Measurements from ENCODE around the gene MPP3.
A peak's percentile ranks its signal among the peaks of the same experiment; 100 is the strongest.

Gene MPP3

GRCh38 chr17:43772877-43773648 is 59.9 kb downstream of the MPP3 start:
- DNase-seq (ENCODE audit: low read depth), result no peak

GRCh38 chr17:43771463-43771862 is 61.5 kb downstream of the MPP3 start:
- DNase-seq (ENCODE audit: low read depth), result no peak

- no peak for DNase-seq (ENCODE audit: low read depth)
These were observed 62.0 kb downstream of the MPP3 start for GRCh38 chr17:43770957-43771356.

- DNase-seq (ENCODE audit: low read depth), result no peak
These were observed 63.1 kb downstream of the MPP3 start for GRCh38 chr17:43769859-43770258.

- DNase-seq (ENCODE audit: low read depth), result no peak
These were observed 63.5 kb downstream of the MPP3 start for GRCh38 chr17:43769426-43769825.

GRCh38 chr17:43768943-43769342 is 64.0 kb downstream of the MPP3 start:
- DNase-seq (ENCODE audit: low read depth), result no peak

GRCh38 chr17:43768382-43768781 is 64.6 kb downstream of the MPP3 start:
- no peak for DNase-seq (ENCODE audit: low read depth)

- no peak for DNase-seq (ENCODE audit: low read depth)
These were observed 65.3 kb downstream of the MPP3 start for GRCh38 chr17:43767713-43768059.

GRCh38 chr17:43767053-43767712 is 65.8 kb downstream of the MPP3 start:
- DNase-seq (ENCODE audit: low read depth), result no peak

GRCh38 chr17:43766413-43767052 is 66.4 kb downstream of the MPP3 start:
- DNase-seq (ENCODE audit: low read depth), result no peak

- DNase-seq (ENCODE audit: low read depth), result peak; percentile 84
These were observed 72.6 kb downstream of the MPP3 start for GRCh38 chr17:43760254-43760852.

GRCh38 chr17:43759836-43760235 is 73.1 kb downstream of the MPP3 start:
- no peak for DNase-seq (ENCODE audit: low read depth)

GRCh38 chr17:43758497-43759174 is 74.3 kb downstream of the MPP3 start, which contains the start of gene SOST:
Gene SOST (minus strand): TSS chr17:43758791. CDS start chr17:43758741, 50 bp downstream.
- no peak for DNase-seq (ENCODE audit: low read depth)

GRCh38 chr17:43758086-43758485 is 74.9 kb downstream of the MPP3 start:
- DNase-seq (ENCODE audit: low read depth), result no peak

GRCh38 chr17:43757171-43757660 is 75.7 kb downstream of the MPP3 start:
- no peak for DNase-seq (ENCODE audit: low read depth)

GRCh38 chr17:43756201-43756600 is 76.7 kb downstream of the MPP3 start:
- no peak for DNase-seq (ENCODE audit: low read depth)

GRCh38 chr17:43755389-43755875 is 77.5 kb downstream of the MPP3 start:
- DNase-seq (ENCODE audit: low read depth), result no peak

- DNase-seq (ENCODE audit: low read depth), result no peak
These were observed 78.0 kb downstream of the MPP3 start for GRCh38 chr17:43754947-43755346.

- DNase-seq (ENCODE audit: low read depth), result no peak
These were observed 79.3 kb downstream of the MPP3 start for GRCh38 chr17:43753493-43754129.

Measured in activated T-cell treated with anti-CD3 and anti-CD28 coated beads for 24 hours (primary cell).